Endothelial cell of umbilical vein (primary cell): ENCODE measurements around the gene PRKAB2. TPM values are rescaled to one million over a fixed set of nuclear protein-coding genes. Genes with fewer than 3 reads are reported as not detected.
"Not testable (repeated sequence)": the region's sequence is repeated elsewhere in the genome, so short reads cannot be mapped to it uniquely, and the experiment has no call there.

ENCODE experiments used
- BruUV-seq: library from RNA; stranded (reverse); fragments of 400-500 nt; replicated peaks from 2 replicates; lab custom pipeline; 2021; lab: Mats Ljungman, UMichigan
- CTCF ChIA-PET: fragments of 300-600, 350-600 bp; sonication (Branson Sonifier 250); formaldehyde crosslinking; loops from one replicate; lab custom pipeline; 2021; ENCODE audit warnings: antibody characterized with exemption, inconsistent platforms; lab: Charles Lee
- POLR2A ChIA-PET: fragments of 300-600, 350-600 bp; sonication (Branson Sonifier 250); formaldehyde crosslinking; loops from one replicate; lab custom pipeline; 2021; ENCODE audit warnings: antibody characterized with exemption, inconsistent platforms; lab: Charles Lee
- DNase-seq: peaks from one replicate; pipeline ENCODE4 v3.0.0-alpha.2; 2011; ENCODE audit warnings: low read depth, low spot score
- FAIRE-seq: peaks from 2 replicates; lab custom pipeline; 2011; peaks lifted over from hg19 to GRCh38; lab: Jason Lieb, UNC
- H2AFZ ChIP-seq: 2 replicates; pipeline ENCODE4 v1.6.0; 2012; ENCODE audit warnings: low read depth, low read length, control low read depth, inconsistent platforms
- H3K27ac ChIP-seq: 2 replicates; pipeline ENCODE4 v1.5.1; 2011; ENCODE audit warnings: low read depth, mild to moderate bottlenecking, control low read depth, low read length, moderate library complexity; ENCODE audit not compliant: insufficient read depth
- H3K27me3 ChIP-seq, 2 experiments: 2 replicates each; pipeline versions ENCODE4 v1.6.0 to v1.6.1; 2011; ENCODE audit warnings: low read length in 2 of 2, mixed read lengths in 1 of 2; ENCODE audit not compliant: control insufficient read depth in 2 of 2, insufficient read depth in 2 of 2
- H3K36me3 ChIP-seq, 2 experiments: 2 replicates in 1 of 2; 3 replicates in 1 of 2; pipeline ENCODE4 v1.5.1; 2011; ENCODE audit warnings: low read length in 2 of 2, mild to moderate bottlenecking in 1 of 2, moderate library complexity in 1 of 2; ENCODE audit not compliant: control insufficient read depth in 2 of 2, insufficient read depth in 2 of 2; ENCODE audit errors: extremely low read depth in 1 of 2
- H3K4me1 ChIP-seq: 3 replicates; pipeline ENCODE4 v1.5.1; 2011; ENCODE audit warnings: mild to moderate bottlenecking, low read length; ENCODE audit not compliant: control insufficient read depth, insufficient read depth; ENCODE audit errors: extremely low read depth
- H3K4me2 ChIP-seq: 2 replicates; pipeline ENCODE4 v1.6.1; 2011; ENCODE audit warnings: low read length, control low read depth, mixed read lengths; ENCODE audit not compliant: insufficient read depth
- H3K4me3 ChIP-seq, 3 experiments: fragments of 200-600 bp in 1 of 3; sonication (generic), shearing (Covaris generic) in 1 of 3; replicated peaks in 1 of 3; 2 replicates each; pipeline ENCODE4 v1.5.1; 2011 to 2016; ENCODE audit warnings: control low read depth in 3 of 3, low read length in 3 of 3, mild to moderate bottlenecking in 2 of 3, inconsistent platforms in 1 of 3, low read depth in 1 of 3, moderate library complexity in 1 of 3; ENCODE audit not compliant: insufficient read depth in 1 of 3
- H3K79me2 ChIP-seq: 2 replicates; pipeline ENCODE4 v1.6.0; 2012; ENCODE audit warnings: low read length, inconsistent platforms; ENCODE audit not compliant: control insufficient read depth, insufficient read depth
- H3K9ac ChIP-seq: replicated peaks from 2 replicates; pipeline ENCODE3; 2011; ENCODE audit warnings: low read length, control low read depth; ENCODE audit not compliant: insufficient read depth; ENCODE audit errors: extremely low read depth
- H3K9me1 ChIP-seq: replicated peaks from 3 replicates; pipeline ENCODE4 v1.6.0; 2011; ENCODE audit warnings: mild to moderate bottlenecking, low read length; ENCODE audit not compliant: control insufficient read depth, insufficient read depth; ENCODE audit errors: extremely low read depth
- H3K9me3 ChIP-seq: replicated peaks from 2 replicates; pipeline ENCODE4 v1.5.1; 2012; ENCODE audit warnings: low read length, inconsistent platforms; ENCODE audit not compliant: control insufficient read depth, insufficient read depth
- H4K20me1 ChIP-seq: replicated peaks from 2 replicates; pipeline ENCODE3; 2011; ENCODE audit warnings: mild to moderate bottlenecking, low read length; ENCODE audit not compliant: control insufficient read depth, insufficient read depth; ENCODE audit errors: extremely low read depth
- MAX ChIP-seq: IDR thresholded peaks from 2 replicates; pipeline ENCODE4 v1.6.1; 2011; ENCODE audit not compliant: insufficient read depth, insufficient read length
- POLR2A ChIP-seq: IDR thresholded peaks from 2 replicates; pipeline ENCODE4 v1.6.1; 2012; ENCODE audit warnings: low read depth, mild to moderate bottlenecking, control low read depth, low read length
- POLR2AphosphoS5 ChIP-seq: IDR thresholded peaks from 2 replicates; pipeline ENCODE4 v1.6.1; 2012; ENCODE audit warnings: low read depth, mild to moderate bottlenecking, control low read depth, low read length, moderate library complexity; ENCODE audit not compliant: insufficient read depth
- dilution Hi-C: fragments of 300-500 bp; cut with MboI; formaldehyde crosslinking; loops from one replicate; pipeline ENCODE4 v1.15.0; 2019; ENCODE audit warnings: low sequenced_read_pairs; ENCODE audit not compliant: extremely low pct_ligation_motif_present
- intact Hi-C: fragments of 100-400 bp; cut with micrococcal nuclease; formaldehyde crosslinking; loops from one replicate; pipeline ENCODE4 v1.10.0; 2022
- polyA plus RNA-seq, 4 experiments: library from polyadenylated mRNA; depleted of rRNA in 3 of 4; stranded (reverse) in 3 of 4; unstranded in 1 of 4; fragments of >200 nt; gene quantifications; 2 replicates each; pipeline versions ENCODE4 v1.2.1 to v1.2.3, GENCODE V29; 2011 to 2012; ENCODE audit warnings: missing spikeins in 1 of 4
- total RNA-seq: library from RNA; stranded (reverse); gene quantifications from 2 replicates; pipeline ENCODE4 v1.2.3, GENCODE V29; 2021

The PRKAB2 gene
- total and polyA plus RNA-seq, 2 donors (not counting 3 experiments of a cell fraction or from before 2014, with no cell fraction given) = 6.2 to 7.4 TPM

GRCh38 chr1:147142886-147143285 is 29.4 kb downstream of the PRKAB2 start:
- BruUV-seq = no TSS peak
- H3K36me3 ChIP-seq = no peaks in the 10 kb centered on the region
- H2AFZ ChIP-seq = no peak overlapping the region
- dilution Hi-C loops = no loop called here
- no peak overlapping the region for H3K4me2 ChIP-seq
- intact Hi-C loops = no loop called here
- H3K4me3 ChIP-seq = no peak overlapping the region
- DNase-seq (no peak), FAIRE-seq (no peak)
- H3K79me2 ChIP-seq = no peaks in the 10 kb centered on the region
- POLR2A ChIA-PET = no interaction called here
- no peaks in the 10 kb centered on the region for H3K9me1 ChIP-seq
- CTCF ChIA-PET = interaction anchor here (1.1 kb wide), 1 partner anchor 99 kb away, joined by 4 read pairs; the partner anchor contains the start of gene CHD1L
- no peak overlapping the region for H3K27ac ChIP-seq
- no peaks in the 10 kb centered on the region for H4K20me1 ChIP-seq
- H3K4me1 ChIP-seq = no peaks in the 10 kb centered on the region
- peaks cover 0 to 3% of the 10 kb centered on the region in 2 experiments for H3K27me3 ChIP-seq
- TF ChIP-seq MAX (no peak), POLR2AphosphoS5 (no peak), POLR2A (no peak)
- H3K9me3 ChIP-seq = no peaks in the 10 kb centered on the region
- H3K9ac ChIP-seq = no peak overlapping the region

- H3K9me3 ChIP-seq, H3K27ac ChIP-seq, H3K79me2 ChIP-seq, H3K4me2 ChIP-seq, H3K27me3 ChIP-seq, H2AFZ ChIP-seq, POLR2A ChIA-PET, DNase-seq, dilution Hi-C loops, CTCF ChIA-PET, H4K20me1 ChIP-seq, FAIRE-seq, BruUV-seq, H3K9ac ChIP-seq, H3K4me1 ChIP-seq, H3K36me3 ChIP-seq, H3K9me1 ChIP-seq, H3K4me3 ChIP-seq, intact Hi-C loops: not testable (repeated sequence)
Observed at GRCh38 chr1:147130721-147131120, 41.5 kb downstream of the PRKAB2 start.
